Measurements from ENCODE around the gene TLCD3B.
A peak's percentile ranks its signal among the peaks of the same experiment; 100 is the strongest.

TLCD3B gene

GRCh38 chr16:29993903-29994599 is 37.0 kb downstream of the TLCD3B start:
- Histone ChIP-seq H3K27me3 (ENCODE audit: insufficient read depth, poor library complexity, severe bottlenecking) (no peaks in the 10 kb centered on the region), H3K4me3 (ENCODE audit: severe bottlenecking) (no peak overlapping the region), H3K9me3 (ENCODE audit: severe bottlenecking) (no peaks in the 10 kb centered on the region), H3K27ac (ENCODE audit: poor library complexity, severe bottlenecking) (peak overlapping the region; percentile 89), H3K36me3 (ENCODE audit: low read depth) (peaks cover 31% of the 10 kb centered on the region), H3K4me1 (ENCODE audit: insufficient read depth, poor library complexity, severe bottlenecking) (peaks cover 5% of the 10 kb centered on the region)
- DNase-seq (ENCODE audit: low spot score), result no peak
- no peak for TF ChIP-seq CTCF (IDR thresholded peaks at IDR 0.05; ENCODE audit: poor library complexity, severe bottlenecking)
- ATAC-seq (ENCODE audit: low read depth), result no peak

GRCh38 chr16:29993191-29993902 is 37.7 kb downstream of the TLCD3B start:
- no peaks in the 10 kb centered on the region for H3K27me3 ChIP-seq (ENCODE audit: insufficient read depth, poor library complexity, severe bottlenecking)
- TF ChIP-seq CTCF (IDR thresholded peaks at IDR 0.05; ENCODE audit: poor library complexity, severe bottlenecking), result no peak
- DNase-seq (ENCODE audit: low spot score) (no peak), ATAC-seq (ENCODE audit: low read depth) (no peak)
- peak overlapping the region; percentile 89 for H3K27ac ChIP-seq (ENCODE audit: poor library complexity, severe bottlenecking)
- H3K4me3 ChIP-seq (ENCODE audit: severe bottlenecking), result no peak overlapping the region
- H3K4me1 ChIP-seq (ENCODE audit: insufficient read depth, poor library complexity, severe bottlenecking), result peaks cover 5% of the 10 kb centered on the region
- H3K9me3 ChIP-seq (ENCODE audit: severe bottlenecking), result no peaks in the 10 kb centered on the region
- peaks cover 35% of the 10 kb centered on the region for H3K36me3 ChIP-seq (ENCODE audit: low read depth)

- peaks cover 5% of the 10 kb centered on the region for H3K4me1 ChIP-seq (ENCODE audit: insufficient read depth, poor library complexity, severe bottlenecking)
- peaks cover 43% of the 10 kb centered on the region for H3K36me3 ChIP-seq (ENCODE audit: low read depth)
- H3K9me3 ChIP-seq (ENCODE audit: severe bottlenecking), result no peaks in the 10 kb centered on the region
- H3K27ac ChIP-seq (ENCODE audit: poor library complexity, severe bottlenecking), result no peak overlapping the region
- no peak overlapping the region for H3K4me3 ChIP-seq (ENCODE audit: severe bottlenecking)
- H3K27me3 ChIP-seq (ENCODE audit: insufficient read depth, poor library complexity, severe bottlenecking), result no peaks in the 10 kb centered on the region
- TF ChIP-seq CTCF (IDR thresholded peaks at IDR 0.05; ENCODE audit: poor library complexity, severe bottlenecking), result no peak
- no peak for ATAC-seq (ENCODE audit: low read depth)
- DNase-seq (ENCODE audit: low spot score), result no peak
These were observed 38.6 kb downstream of the TLCD3B start for GRCh38 chr16:29992344-29992967.

- Histone ChIP-seq H3K27me3 (ENCODE audit: insufficient read depth, poor library complexity, severe bottlenecking) (no peaks in the 10 kb centered on the region), H3K9me3 (ENCODE audit: severe bottlenecking) (no peaks in the 10 kb centered on the region), H3K36me3 (ENCODE audit: low read depth) (peaks cover 46% of the 10 kb centered on the region), H3K27ac (ENCODE audit: poor library complexity, severe bottlenecking) (no peak overlapping the region), H3K4me1 (ENCODE audit: insufficient read depth, poor library complexity, severe bottlenecking) (peaks cover 5% of the 10 kb centered on the region), H3K4me3 (ENCODE audit: severe bottlenecking) (no peak overlapping the region)
- no peak for DNase-seq (ENCODE audit: low spot score)
- ATAC-seq (ENCODE audit: low read depth), result no peak
- TF ChIP-seq CTCF (IDR thresholded peaks at IDR 0.05; ENCODE audit: poor library complexity, severe bottlenecking), result no peak
These were observed 39.5 kb downstream of the TLCD3B start for GRCh38 chr16:29991571-29991904.
